HG03103 (cell line): Measurements from ENCODE around the gene ZNF701.
"Not testable (repeated sequence)": the region's sequence is repeated elsewhere in the genome, so short reads cannot be mapped to it uniquely, and the experiment has no call there.

Source experiments
- ATAC-seq: cut with Tn5 transposase; IDR thresholded peaks from one replicate; pipeline ENCODE4 v1.9.1; 2021; ENCODE audit warnings: low read depth; ENCODE audit not compliant: unreplicated experiment

ZNF701 gene

GRCh38 chr19:52561611-52562010 lies 8.5 kb upstream of the ZNF701 start:
- ATAC-seq, result not testable (repeated sequence)

GRCh38 chr19:52566121-52566520 lies 4.0 kb upstream of the ZNF701 start:
- no peak for ATAC-seq

- ATAC-seq, result no peak
Measured at GRCh38 chr19:52566588-52566987, 3.5 kb upstream of the ZNF701 start.

- ATAC-seq, result no peak
Measured at GRCh38 chr19:52567921-52568320, 2.2 kb upstream of the ZNF701 start.

- ATAC-seq, result not testable (repeated sequence)
Measured at GRCh38 chr19:52569638-52569999, 468 bp upstream of the ZNF701 start.

GRCh38 chr19:52584736-52585440 lies 14.8 kb downstream of the ZNF701 start:
- no peak for ATAC-seq

- ATAC-seq, result no peak
Measured at GRCh38 chr19:52585604-52586003, 15.5 kb downstream of the ZNF701 start.

GRCh38 chr19:52590728-52591127 lies 20.6 kb downstream of the ZNF701 start:
- ATAC-seq, result no peak

- no peak for ATAC-seq
Measured at GRCh38 chr19:52592301-52592700, 22.2 kb downstream of the ZNF701 start.

GRCh38 chr19:52593441-52593840 lies 23.4 kb downstream of the ZNF701 start:
- not testable (repeated sequence) for ATAC-seq

- ATAC-seq, result no peak
Measured at GRCh38 chr19:52599241-52599640, 29.2 kb downstream of the ZNF701 start.

- no peak for ATAC-seq
Measured at GRCh38 chr19:52600639-52601024, 30.5 kb downstream of the ZNF701 start.

GRCh38 chr19:52601025-52601973 lies 31.2 kb downstream of the ZNF701 start:
- peak; percentile 94 for ATAC-seq

- not testable (repeated sequence) for ATAC-seq
Measured at GRCh38 chr19:52601974-52602366, 31.9 kb downstream of the ZNF701 start.

- no peak for ATAC-seq
Measured at GRCh38 chr19:52602941-52603340, 32.9 kb downstream of the ZNF701 start.

- no peak for ATAC-seq
Measured at GRCh38 chr19:52603558-52604207, 33.6 kb downstream of the ZNF701 start.

- no peak for ATAC-seq
Measured at GRCh38 chr19:52613299-52613906, 43.3 kb downstream of the ZNF701 start.

- ATAC-seq, result no peak
Measured at GRCh38 chr19:52621376-52621775, 51.3 kb downstream of the ZNF701 start.

- no peak for ATAC-seq
Measured at GRCh38 chr19:52622261-52622660, 52.2 kb downstream of the ZNF701 start.

- ATAC-seq, result no peak
Measured at GRCh38 chr19:52626915-52627314, 56.8 kb downstream of the ZNF701 start.

- ATAC-seq, result not testable (repeated sequence)
Measured at GRCh38 chr19:52627441-52627840, 57.4 kb downstream of the ZNF701 start.
